ENCODE data around the gene FGFBP3. TPM values are rescaled to one million over a fixed set of nuclear protein-coding genes. Genes with fewer than 3 reads are reported as not detected.

FGFBP3 gene
- total and polyA plus RNA-seq, 2 donors (not counting 1 experiment from before 2014, with no cell fraction given): 0.58 to 3.4 TPM

DNA sequence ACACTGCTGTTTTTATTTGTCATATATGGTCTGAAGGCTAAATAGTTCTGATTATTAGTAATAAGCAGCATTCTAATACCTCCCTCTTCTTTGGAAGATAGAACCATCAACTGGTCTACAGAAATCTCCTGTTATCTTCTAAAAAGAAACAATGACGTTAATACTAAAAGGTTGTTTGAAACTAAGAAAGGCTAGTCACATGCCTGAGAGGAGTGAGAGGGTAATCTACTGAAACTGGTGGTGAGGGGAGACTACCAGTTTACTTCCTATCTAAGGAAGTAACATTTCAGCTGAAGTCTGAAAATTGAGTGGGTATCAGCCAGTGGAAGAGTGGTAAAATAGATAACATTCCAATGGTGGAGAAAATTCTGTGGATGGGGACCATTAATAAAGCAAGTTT lies 48.4 kb downstream of the FGFBP3 start:
- CTCF ChIA-PET: interaction anchor here (0.6 kb wide), 1 partner anchor 10 kb away, joined by 3 read pairs; no protein-coding TSS in a partner anchor
- Mint-ChIP-seq H3K27ac (no peak overlapping the region), H3K27me3 (no peaks in the 10 kb centered on the region), H3K4me3 (no peak overlapping the region), H3K9me3 (ENCODE audit: insufficient read depth) (no peaks in the 10 kb centered on the region), H3K4me1 (no peaks in the 10 kb centered on the region)
- TF ChIP-seq, protein P1, sequence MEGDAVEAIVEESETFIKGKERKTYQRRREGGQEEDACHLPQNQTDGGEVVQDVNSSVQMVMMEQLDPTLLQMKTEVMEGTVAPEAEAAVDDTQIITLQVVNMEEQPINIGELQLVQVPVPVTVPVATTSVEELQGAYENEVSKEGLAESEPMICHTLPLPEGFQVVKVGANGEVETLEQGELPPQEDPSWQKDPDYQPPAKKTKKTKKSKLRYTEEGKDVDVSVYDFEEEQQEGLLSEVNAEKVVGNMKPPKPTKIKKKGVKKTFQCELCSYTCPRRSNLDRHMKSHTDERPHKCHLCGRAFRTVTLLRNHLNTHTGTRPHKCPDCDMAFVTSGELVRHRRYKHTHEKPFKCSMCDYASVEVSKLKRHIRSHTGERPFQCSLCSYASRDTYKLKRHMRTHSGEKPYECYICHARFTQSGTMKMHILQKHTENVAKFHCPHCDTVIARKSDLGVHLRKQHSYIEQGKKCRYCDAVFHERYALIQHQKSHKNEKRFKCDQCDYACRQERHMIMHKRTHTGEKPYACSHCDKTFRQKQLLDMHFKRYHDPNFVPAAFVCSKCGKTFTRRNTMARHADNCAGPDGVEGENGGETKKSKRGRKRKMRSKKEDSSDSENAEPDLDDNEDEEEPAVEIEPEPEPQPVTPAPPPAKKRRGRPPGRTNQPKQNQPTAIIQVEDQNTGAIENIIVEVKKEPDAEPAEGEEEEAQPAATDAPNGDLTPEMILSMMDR (IDR thresholded peaks at IDR 0.05): no peak
- no peak for TF ChIP-seq EZH2 (IDR thresholded peaks at IDR 0.05; ENCODE audit: borderline replicate concordance, insufficient read depth, low read depth, low read length, poor library complexity, severe bottlenecking)
- Histone ChIP-seq H3K9ac (ENCODE audit: low read length) (no peak overlapping the region), H3K79me2 (ENCODE audit: control insufficient read depth, insufficient read depth, low read length) (no peaks in the 10 kb centered on the region), H3K9me3 (ENCODE audit: control extremely low read depth in 1 of 3, control insufficient read depth in 2 of 3, insufficient read depth in 1 of 3, low read length in 2 of 3) (no peaks in the 10 kb centered on the region), H3K36me3 (replicated peaks in 1 of 2; ENCODE audit: control extremely low read depth in 1 of 2, control insufficient read depth in 1 of 2, extremely low read depth in 1 of 2, insufficient read depth in 2 of 2, low read length in 1 of 2) (peaks cover 28 to 87% of the 10 kb centered on the region in 2 experiments), H4K20me1 (ENCODE audit: control insufficient read depth, insufficient read depth, low read length, poor library complexity, severe bottlenecking) (no peaks in the 10 kb centered on the region), H3K4me2 (replicated peaks; ENCODE audit: low read depth, low read length, poor library complexity, severe bottlenecking) (no peak overlapping the region), H3K4me1 (ENCODE audit: control insufficient read depth in 2 of 2, insufficient read depth in 2 of 2, low read length in 2 of 2) (no peaks in the 10 kb centered on the region), H3K27ac (ENCODE audit: low read length in 2 of 2) (no peak overlapping the region), H3K4me3 (ENCODE audit: control extremely low read depth in 1 of 5, extremely low read depth in 1 of 5, insufficient read depth in 1 of 5, low read depth in 2 of 5, low read length in 4 of 5) (no peak overlapping the region), H2AFZ (ENCODE audit: insufficient read depth, low read depth, low read length, poor library complexity, severe bottlenecking) (no peak overlapping the region), H3K27me3 (replicated peaks in 1 of 4; ENCODE audit: control extremely low read depth in 1 of 4, control insufficient read depth in 3 of 4, insufficient read depth in 4 of 4, low read length in 3 of 4) (no peaks in the 10 kb centered on the region)
- DNase-seq: no peak
- POLR2A ChIA-PET: interaction anchor here (0.6 kb wide), 1 partner anchor 25 kb away, joined by 9 read pairs; no protein-coding TSS in a partner anchor
- ATAC-seq (ENCODE audit: low read depth): no peak
- intact Hi-C loops (cut with micrococcal nuclease): loop anchor here (5.0 kb wide), 1 partner anchor 34 kb away; no protein-coding TSS in a partner anchor
- WGBS (ENCODE audit: insufficient coverage): no CpG with 5 or more reads among the region's 1 CpG

DNA sequence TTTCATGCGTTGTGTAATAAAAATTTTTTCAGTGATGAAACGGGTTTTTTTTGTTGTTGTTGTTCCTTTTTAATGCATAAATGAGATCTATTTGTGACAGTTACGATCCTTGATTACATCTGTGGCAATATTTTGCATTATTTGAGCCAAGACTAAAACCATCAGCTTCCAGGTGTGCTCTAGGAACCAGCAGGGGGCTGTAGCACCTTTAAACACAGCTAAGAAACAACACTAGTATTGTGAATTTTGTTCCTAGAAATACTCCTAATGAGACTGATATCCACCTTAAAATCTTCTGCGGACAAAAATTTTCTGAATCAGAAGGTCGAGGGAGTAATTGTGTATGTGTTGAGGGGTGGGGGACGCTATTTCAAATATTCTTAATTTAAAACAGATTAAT lies 52.6 kb downstream of the FGFBP3 start:
- H2AFZ ChIP-seq (ENCODE audit: insufficient read depth, low read depth, low read length, poor library complexity, severe bottlenecking): no peak overlapping the region
- H3K4me1 ChIP-seq (ENCODE audit: control insufficient read depth in 2 of 2, insufficient read depth in 2 of 2, low read length in 2 of 2): no peaks in the 10 kb centered on the region
- H3K9ac ChIP-seq (ENCODE audit: low read length): no peak overlapping the region
- Mint-ChIP-seq H3K9me3 (ENCODE audit: insufficient read depth) (no peaks in the 10 kb centered on the region), H3K4me1 (no peaks in the 10 kb centered on the region), H3K27me3 (no peaks in the 10 kb centered on the region), H3K4me3 (no peak overlapping the region), H3K27ac (no peak overlapping the region)
- no peaks in the 10 kb centered on the region for H3K27me3 ChIP-seq (replicated peaks in 1 of 4; ENCODE audit: control extremely low read depth in 1 of 4, control insufficient read depth in 3 of 4, insufficient read depth in 4 of 4, low read length in 3 of 4)
- no peaks in the 10 kb centered on the region for H3K9me3 ChIP-seq (ENCODE audit: control extremely low read depth in 1 of 3, control insufficient read depth in 2 of 3, insufficient read depth in 1 of 3, low read length in 2 of 3)
- no peak for DNase-seq
- WGBS (ENCODE audit: insufficient coverage): 100% methylated on average over 2 of the region's 6 CpGs
- no peak overlapping the region for H3K4me2 ChIP-seq (replicated peaks; ENCODE audit: low read depth, low read length, poor library complexity, severe bottlenecking)
- no peak overlapping the region for H3K4me3 ChIP-seq (ENCODE audit: control extremely low read depth in 1 of 5, extremely low read depth in 1 of 5, insufficient read depth in 1 of 5, low read depth in 2 of 5, low read length in 4 of 5)
- intact Hi-C loops (cut with micrococcal nuclease): no loop called here
- no peaks in the 10 kb centered on the region for H3K79me2 ChIP-seq (ENCODE audit: control insufficient read depth, insufficient read depth, low read length)
- peaks cover 38 to 76% of the 10 kb centered on the region in 2 experiments for H3K36me3 ChIP-seq (replicated peaks in 1 of 2; ENCODE audit: control extremely low read depth in 1 of 2, control insufficient read depth in 1 of 2, extremely low read depth in 1 of 2, insufficient read depth in 2 of 2, low read length in 1 of 2)
- no peak overlapping the region for H3K27ac ChIP-seq (ENCODE audit: low read length in 2 of 2)
- no peaks in the 10 kb centered on the region for H4K20me1 ChIP-seq (ENCODE audit: control insufficient read depth, insufficient read depth, low read length, poor library complexity, severe bottlenecking)
- ChIA-PET POLR2A (no interaction called here), CTCF (interaction anchor here (0.7 to 1.5 kb wide), 3 partner anchors 30 to 919 kb away, joined by 3 to 4 read pairs (median 3); no protein-coding TSS in a partner anchor)
- TF ChIP-seq, protein P1 (IDR thresholded peaks at IDR 0.05): no peak
- no peak for TF ChIP-seq EZH2 (IDR thresholded peaks at IDR 0.05; ENCODE audit: borderline replicate concordance, insufficient read depth, low read depth, low read length, poor library complexity, severe bottlenecking)
- no peak for ATAC-seq (ENCODE audit: low read depth)

Small RNAs within 50 kb of the gene (small RNA-seq; reads per million reads assigned to genes)
- gene AL359198.2 (ENCODE audit: insufficient read length, low read depth, low replicate concordance): not detected

Other genes with a start within 250 kb of the FGFBP3 start
- gene TNKS2, start 111.1 kb downstream of the FGFBP3 start, total RNA-seq: 45.8 and 48.1 TPM in 2 replicates
- 17.5 and 26.4 TPM in 2 replicates for gene TNKS2, start 111.1 kb downstream of the FGFBP3 start, polyA plus RNA-seq
- 78.1 and 81.7 TPM in 2 replicates for gene BTAF1, start 14.3 kb upstream of the FGFBP3 start, total RNA-seq
- gene BTAF1, start 14.3 kb upstream of the FGFBP3 start, polyA plus RNA-seq: 58.2 and 90.5 TPM in 2 replicates